Keratinocyte (primary cell): ENCODE results near the gene BCAS1.

ENCODE experiments used
- EZH2 ChIP-seq: IDR thresholded peaks from one replicate; pipeline ENCODE4 v1.6.1; 2012; ENCODE audit warnings: inconsistent platforms, mild to moderate bottlenecking, low read length, moderate library complexity
- TF ChIP-seq, protein P1 (sequence below), 3 experiments: IDR thresholded peaks in 1 of 3; conservative IDR thresholded peaks in 1 of 3; optimal IDR thresholded peaks in 1 of 3; 2 replicates in 2 of 3; 3 replicates in 1 of 3; pipeline versions ENCODE3 to v1.5.1; 2011; ENCODE audit warnings: low read length in 3 of 3, mild to moderate bottlenecking in 3 of 3, moderate library complexity in 2 of 3, control low read depth in 1 of 3, inconsistent platforms in 1 of 3; ENCODE audit not compliant: insufficient read depth in 2 of 3; ENCODE audit errors: extremely low read depth in 1 of 3

DNA sequence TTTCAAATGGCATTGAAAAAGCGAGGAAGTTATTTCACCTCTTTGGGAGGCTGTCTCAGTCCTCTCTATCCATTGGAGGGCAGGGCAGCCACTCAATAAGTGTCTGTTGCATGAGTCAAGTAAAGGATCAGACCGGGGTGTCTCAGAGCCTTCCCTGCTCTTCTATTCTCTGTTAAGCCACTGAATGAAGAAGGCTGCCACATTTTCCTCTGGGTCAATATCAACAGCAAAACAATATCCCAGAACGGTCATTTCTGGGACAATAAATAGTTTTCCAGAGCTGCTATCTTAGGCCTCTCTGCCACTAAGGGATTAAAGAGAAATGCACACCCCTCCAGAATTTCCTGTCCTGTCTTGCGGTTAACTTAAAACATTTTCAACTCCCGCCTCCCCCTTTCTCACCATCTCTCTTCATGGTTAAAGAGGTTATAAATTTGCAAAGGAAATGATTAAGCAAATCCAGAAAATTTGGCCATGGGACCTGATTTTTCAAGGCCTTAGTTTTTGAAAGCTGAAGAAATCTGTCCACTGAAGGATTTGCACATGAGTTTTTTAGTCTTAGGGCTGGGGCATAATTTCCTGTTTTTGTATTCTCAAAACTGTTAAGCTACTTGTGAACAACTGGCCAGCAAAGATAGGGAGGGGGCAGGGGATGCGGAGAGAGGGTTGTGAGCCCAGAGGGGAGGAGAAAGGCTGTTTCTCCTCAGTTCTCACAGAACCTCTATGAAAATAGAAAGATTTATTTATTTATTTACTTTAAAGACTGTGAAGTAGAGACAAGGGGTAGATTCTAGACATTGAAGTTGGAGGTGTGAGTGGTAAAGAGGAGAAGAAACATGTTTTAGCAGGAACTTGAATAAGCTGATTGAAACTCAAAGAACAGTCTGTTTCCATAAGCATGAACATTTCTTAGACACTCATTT, 135.7 kb downstream of the BCAS1 start:
- TF ChIP-seq, protein P1, sequence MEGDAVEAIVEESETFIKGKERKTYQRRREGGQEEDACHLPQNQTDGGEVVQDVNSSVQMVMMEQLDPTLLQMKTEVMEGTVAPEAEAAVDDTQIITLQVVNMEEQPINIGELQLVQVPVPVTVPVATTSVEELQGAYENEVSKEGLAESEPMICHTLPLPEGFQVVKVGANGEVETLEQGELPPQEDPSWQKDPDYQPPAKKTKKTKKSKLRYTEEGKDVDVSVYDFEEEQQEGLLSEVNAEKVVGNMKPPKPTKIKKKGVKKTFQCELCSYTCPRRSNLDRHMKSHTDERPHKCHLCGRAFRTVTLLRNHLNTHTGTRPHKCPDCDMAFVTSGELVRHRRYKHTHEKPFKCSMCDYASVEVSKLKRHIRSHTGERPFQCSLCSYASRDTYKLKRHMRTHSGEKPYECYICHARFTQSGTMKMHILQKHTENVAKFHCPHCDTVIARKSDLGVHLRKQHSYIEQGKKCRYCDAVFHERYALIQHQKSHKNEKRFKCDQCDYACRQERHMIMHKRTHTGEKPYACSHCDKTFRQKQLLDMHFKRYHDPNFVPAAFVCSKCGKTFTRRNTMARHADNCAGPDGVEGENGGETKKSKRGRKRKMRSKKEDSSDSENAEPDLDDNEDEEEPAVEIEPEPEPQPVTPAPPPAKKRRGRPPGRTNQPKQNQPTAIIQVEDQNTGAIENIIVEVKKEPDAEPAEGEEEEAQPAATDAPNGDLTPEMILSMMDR (optimal IDR thresholded peaks at IDR 0.05 in 1 of 3, IDR thresholded peaks at IDR 0.05 in 1 of 3, conservative IDR thresholded peaks at IDR 0.05 in 1 of 3; ENCODE audit: extremely low read depth in 1 of 3, insufficient read depth in 2 of 3, low read length in 3 of 3): no peak
- TF ChIP-seq EZH2: no peak
